Adrenal gland (tissue), 5 donors: Measurements from ENCODE around the gene RWDD4.

Experiments used
- POLR2A ChIP-seq, 2 donors: fragments of 450-650 bp; IDR thresholded peaks; one replicate each; pipeline ENCODE4 v1.6.1; 2017; ENCODE audit warnings: antibody characterized with exemption in 2 of 2, mild to moderate bottlenecking in 2 of 2, moderate library complexity in 1 of 2
- TF ChIP-seq, protein P1 (sequence below), 6 experiments: fragments of 450-650 bp in 4 of 6; fragments of 200-600 bp in 2 of 6; sonication (generic) in 1 of 6; IDR thresholded peaks; 1 replicate in 5 of 6; 2 replicates in 1 of 6; pipeline versions ENCODE4 v1.5.1 to v1.8.0; 2016 to 2021; ENCODE audit warnings: antibody characterized with exemption in 6 of 6, mild to moderate bottlenecking in 2 of 6, moderate library complexity in 1 of 6
- donor health status: DM: no; HTN: no; CAD: no.

DNA sequence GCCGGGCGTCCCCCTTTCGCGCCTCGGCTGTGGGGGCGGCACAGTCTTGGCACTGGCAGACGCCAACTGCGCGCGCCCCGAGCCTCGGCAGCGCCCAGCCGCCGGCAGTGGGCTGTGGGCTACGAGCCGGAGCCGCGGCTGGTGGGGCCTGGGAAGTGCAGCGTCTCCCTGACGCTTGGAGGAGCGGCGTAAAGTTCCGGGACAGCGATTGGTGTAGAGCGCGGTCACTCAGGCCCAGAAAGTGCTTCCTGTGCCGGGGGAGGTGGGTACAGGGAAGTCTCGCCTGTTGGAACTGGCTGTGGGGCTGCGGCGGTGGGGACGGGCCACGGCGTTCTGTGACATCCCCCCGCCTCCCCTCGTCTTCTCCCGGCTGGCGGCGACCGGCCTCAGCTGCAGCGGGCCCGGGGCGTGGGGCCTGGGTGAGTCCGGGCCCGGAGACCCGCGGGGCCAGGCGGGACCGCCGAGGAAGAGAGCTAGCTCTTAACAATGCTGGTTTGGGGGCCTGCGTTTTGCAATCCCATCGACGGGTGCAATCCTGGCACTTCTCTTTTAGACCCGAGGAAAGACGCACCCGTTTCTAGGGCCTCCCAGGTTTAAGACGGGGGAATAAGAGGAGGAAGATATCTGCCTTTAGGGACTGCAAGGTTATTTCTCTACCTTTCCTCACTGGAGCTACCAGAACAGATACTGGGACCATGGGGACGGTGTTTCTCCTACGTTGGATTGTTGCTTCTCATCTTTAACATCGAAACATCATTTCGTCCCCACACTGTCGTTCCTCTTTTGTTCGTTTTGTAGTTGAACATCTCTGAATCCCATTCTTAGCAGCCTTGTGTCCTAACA is at the start of gene RWDD4, which contains the start of gene TRAPPC11:
- TF ChIP-seq, protein P1, sequence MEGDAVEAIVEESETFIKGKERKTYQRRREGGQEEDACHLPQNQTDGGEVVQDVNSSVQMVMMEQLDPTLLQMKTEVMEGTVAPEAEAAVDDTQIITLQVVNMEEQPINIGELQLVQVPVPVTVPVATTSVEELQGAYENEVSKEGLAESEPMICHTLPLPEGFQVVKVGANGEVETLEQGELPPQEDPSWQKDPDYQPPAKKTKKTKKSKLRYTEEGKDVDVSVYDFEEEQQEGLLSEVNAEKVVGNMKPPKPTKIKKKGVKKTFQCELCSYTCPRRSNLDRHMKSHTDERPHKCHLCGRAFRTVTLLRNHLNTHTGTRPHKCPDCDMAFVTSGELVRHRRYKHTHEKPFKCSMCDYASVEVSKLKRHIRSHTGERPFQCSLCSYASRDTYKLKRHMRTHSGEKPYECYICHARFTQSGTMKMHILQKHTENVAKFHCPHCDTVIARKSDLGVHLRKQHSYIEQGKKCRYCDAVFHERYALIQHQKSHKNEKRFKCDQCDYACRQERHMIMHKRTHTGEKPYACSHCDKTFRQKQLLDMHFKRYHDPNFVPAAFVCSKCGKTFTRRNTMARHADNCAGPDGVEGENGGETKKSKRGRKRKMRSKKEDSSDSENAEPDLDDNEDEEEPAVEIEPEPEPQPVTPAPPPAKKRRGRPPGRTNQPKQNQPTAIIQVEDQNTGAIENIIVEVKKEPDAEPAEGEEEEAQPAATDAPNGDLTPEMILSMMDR (IDR thresholded peaks at IDR 0.05) = peak in 5 of 6 experiments; percentile 22 to 69 (median 50)
- peak; percentile 90 to 99 for TF ChIP-seq POLR2A (IDR thresholded peaks at IDR 0.05)
